Activated CD8-positive, alpha-beta memory T cell treated with anti-CD3 and anti-CD28 coated beads, Interleukin-2, amount 10 ng/mL, durations not matched to agents 7 days and 5 days (primary cell): Measurements from ENCODE around the gene HTRA3. TPM values are rescaled to one million over a fixed set of nuclear protein-coding genes. Genes with fewer than 3 reads are reported as not detected.

Experiments
- total RNA-seq, 2 experiments: library from RNA; stranded (reverse); gene quantifications; one replicate each; pipeline ENCODE4 v1.2.3, GENCODE V29; 2021

HTRA3 gene
- total RNA-seq, 2 experiments from 2014 or later, result not detected

Other genes with a start within 250 kb of the HTRA3 start
- gene ABLIM2, start 110.9 kb upstream of the HTRA3 start, total RNA-seq, result under 1 TPM in 1 of 2 experiments, not detected in 1; 0.19 TPM
- 10 to 100 TPM in 1 of 2 experiments, 1 to 10 TPM in 1; 6.0 to 10.7 TPM for gene SH3TC1, start 70.5 kb upstream of the HTRA3 start, total RNA-seq
- 10 to 100 TPM; 11.7 to 13.0 TPM for gene ACOX3, start 171.0 kb downstream of the HTRA3 start, total RNA-seq
- gene TRMT44, start 171.0 kb downstream of the HTRA3 start, total RNA-seq, result 10 to 100 TPM; 20.5 to 24.5 TPM